Neural cell (in vitro differentiated cells): ENCODE measurements around the gene FUT7.

Source experiments
- EZH2 ChIP-seq: fragments of 200-600, 300-800 bp; shearing (Covaris generic), sonication (generic); IDR thresholded peaks from 2 replicates; pipeline ENCODE4 v1.6.1; 2014; ENCODE audit warnings: antibody characterized with exemption, low read length, borderline replicate concordance, mild to moderate bottlenecking; ENCODE audit not compliant: insufficient read depth, poor library complexity, severe bottlenecking
- TF ChIP-seq, protein P1 (sequence below): fragments of 450-650 bp; IDR thresholded peaks from 2 replicates; pipeline ENCODE4 v1.5.1; 2014; ENCODE audit warnings: antibody characterized with exemption, mild to moderate bottlenecking, moderate library complexity; ENCODE audit not compliant: poor library complexity, severe bottlenecking

DNA sequence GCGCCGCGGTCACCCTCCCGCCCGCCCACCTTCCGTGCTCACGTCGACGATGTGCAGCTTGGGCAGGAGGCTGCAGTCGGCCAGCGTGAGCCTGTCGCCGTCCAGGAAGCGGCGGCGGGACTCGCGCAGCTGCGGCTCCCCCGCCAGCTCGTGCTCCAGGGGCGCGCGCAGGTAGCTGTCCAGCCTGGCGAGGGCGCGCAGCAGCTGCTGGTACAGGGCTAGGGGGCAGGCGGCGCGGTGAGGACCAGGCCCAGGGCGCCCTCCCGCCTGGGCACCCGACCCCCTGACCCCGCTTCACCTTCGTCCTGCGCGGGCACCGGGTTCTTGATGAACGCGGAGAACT is 37.0 kb downstream of the FUT7 start:
- TF ChIP-seq, protein P1, sequence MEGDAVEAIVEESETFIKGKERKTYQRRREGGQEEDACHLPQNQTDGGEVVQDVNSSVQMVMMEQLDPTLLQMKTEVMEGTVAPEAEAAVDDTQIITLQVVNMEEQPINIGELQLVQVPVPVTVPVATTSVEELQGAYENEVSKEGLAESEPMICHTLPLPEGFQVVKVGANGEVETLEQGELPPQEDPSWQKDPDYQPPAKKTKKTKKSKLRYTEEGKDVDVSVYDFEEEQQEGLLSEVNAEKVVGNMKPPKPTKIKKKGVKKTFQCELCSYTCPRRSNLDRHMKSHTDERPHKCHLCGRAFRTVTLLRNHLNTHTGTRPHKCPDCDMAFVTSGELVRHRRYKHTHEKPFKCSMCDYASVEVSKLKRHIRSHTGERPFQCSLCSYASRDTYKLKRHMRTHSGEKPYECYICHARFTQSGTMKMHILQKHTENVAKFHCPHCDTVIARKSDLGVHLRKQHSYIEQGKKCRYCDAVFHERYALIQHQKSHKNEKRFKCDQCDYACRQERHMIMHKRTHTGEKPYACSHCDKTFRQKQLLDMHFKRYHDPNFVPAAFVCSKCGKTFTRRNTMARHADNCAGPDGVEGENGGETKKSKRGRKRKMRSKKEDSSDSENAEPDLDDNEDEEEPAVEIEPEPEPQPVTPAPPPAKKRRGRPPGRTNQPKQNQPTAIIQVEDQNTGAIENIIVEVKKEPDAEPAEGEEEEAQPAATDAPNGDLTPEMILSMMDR: no peak
- no peak for TF ChIP-seq EZH2
